Body of pancreas (tissue), 4 donors: ENCODE data around the gene CLOCK. TPM values are rescaled to one million over a fixed set of nuclear protein-coding genes. Genes with fewer than 3 reads are reported as not detected.
A peak's percentile ranks its signal among the peaks of the same experiment; 100 is the strongest.
"Not testable (repeated sequence)": the region's sequence is repeated elsewhere in the genome, so short reads cannot be mapped to it uniquely, and the experiment has no call there.

ENCODE experiments used
- ATAC-seq: fragments of 150-250 bp; one replicate; pipeline ENCODE4 v1.9.1; 2016
- DNase-seq, 4 donors: peaks; one replicate each; pipeline ENCODE4 v3.0.0-alpha.2; 2019
- H3K27ac ChIP-seq, 4 donors: fragments of 200-600 bp; sonication (generic); 1 replicate in 3 of 4; 2 replicates in 1 of 4; pipeline versions ENCODE4 v1.5.1 to v1.6.1; 2016 to 2019; ENCODE audit warnings: mild to moderate bottlenecking in 1 of 4, mixed read lengths in 1 of 4, moderate library complexity in 1 of 4
- H3K27me3 ChIP-seq, 2 donors: fragments of 200-600 bp; sonication (generic); one replicate each; pipeline ENCODE4 v1.6.0; 2016; ENCODE audit warnings: mild to moderate bottlenecking in 1 of 2
- H3K36me3 ChIP-seq, 2 donors: fragments of 200-600 bp; sonication (generic); replicated peaks in 1 of 2; 2 replicates each; pipeline ENCODE4 v1.5.1; 2016; ENCODE audit warnings: low read depth in 2 of 2; ENCODE audit not compliant: insufficient read depth in 1 of 2
- H3K4me1 ChIP-seq: fragments of 200-600 bp; sonication (generic); one replicate; pipeline ENCODE4 v1.6.0; 2016
- H3K4me3 ChIP-seq, 2 donors: fragments of 200-600 bp; sonication (generic); 1 replicate in 1 of 2; 2 replicates in 1 of 2; pipeline ENCODE4 v1.5.1; 2016 to 2019
- H3K9me3 ChIP-seq, 3 donors: fragments of 200-600 bp; sonication (generic); 1 replicate in 2 of 3; 2 replicates in 1 of 3; pipeline ENCODE4 v1.5.1; 2016
- CTCF ChIP-seq, 7 experiments: fragments of 450-650 bp in 4 of 7; fragments of 200-600 bp in 3 of 7; sonication (generic) in 3 of 7; IDR thresholded peaks; one replicate each; pipeline ENCODE4 v1.5.1; 2016 to 2019; ENCODE audit warnings: antibody characterized with exemption in 7 of 7
- POLR2A ChIP-seq, 3 donors: fragments of 450-650 bp; IDR thresholded peaks; one replicate each; pipeline ENCODE4 v1.6.1; 2016; ENCODE audit warnings: antibody characterized with exemption in 3 of 3, mild to moderate bottlenecking in 2 of 3
- WGBS, 2 donors: methylation state at CpG; one replicate each; pipeline ENCODE4 v1.1.5; 2017; 5-methylcytosine and 5-hydroxymethylcytosine counted together
- intact Hi-C: fragments of 100-400 bp; cut with DNase I; formaldehyde crosslinking; loops from one replicate; pipeline ENCODE4 v1.15.1; 2023
- total RNA-seq, 2 donors: library from RNA; depleted of rRNA; stranded (reverse); fragments of >200 nt; gene quantifications; one replicate each; pipeline ENCODE4 v1.1.0, GENCODE V29; 2016

CLOCK gene, protein sequence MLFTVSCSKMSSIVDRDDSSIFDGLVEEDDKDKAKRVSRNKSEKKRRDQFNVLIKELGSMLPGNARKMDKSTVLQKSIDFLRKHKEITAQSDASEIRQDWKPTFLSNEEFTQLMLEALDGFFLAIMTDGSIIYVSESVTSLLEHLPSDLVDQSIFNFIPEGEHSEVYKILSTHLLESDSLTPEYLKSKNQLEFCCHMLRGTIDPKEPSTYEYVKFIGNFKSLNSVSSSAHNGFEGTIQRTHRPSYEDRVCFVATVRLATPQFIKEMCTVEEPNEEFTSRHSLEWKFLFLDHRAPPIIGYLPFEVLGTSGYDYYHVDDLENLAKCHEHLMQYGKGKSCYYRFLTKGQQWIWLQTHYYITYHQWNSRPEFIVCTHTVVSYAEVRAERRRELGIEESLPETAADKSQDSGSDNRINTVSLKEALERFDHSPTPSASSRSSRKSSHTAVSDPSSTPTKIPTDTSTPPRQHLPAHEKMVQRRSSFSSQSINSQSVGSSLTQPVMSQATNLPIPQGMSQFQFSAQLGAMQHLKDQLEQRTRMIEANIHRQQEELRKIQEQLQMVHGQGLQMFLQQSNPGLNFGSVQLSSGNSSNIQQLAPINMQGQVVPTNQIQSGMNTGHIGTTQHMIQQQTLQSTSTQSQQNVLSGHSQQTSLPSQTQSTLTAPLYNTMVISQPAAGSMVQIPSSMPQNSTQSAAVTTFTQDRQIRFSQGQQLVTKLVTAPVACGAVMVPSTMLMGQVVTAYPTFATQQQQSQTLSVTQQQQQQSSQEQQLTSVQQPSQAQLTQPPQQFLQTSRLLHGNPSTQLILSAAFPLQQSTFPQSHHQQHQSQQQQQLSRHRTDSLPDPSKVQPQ
- total RNA-seq: 10 to 100 TPM in 1 of 2 donors, 1 to 10 TPM in 1; 6.3 to 13.7 TPM

DNA sequence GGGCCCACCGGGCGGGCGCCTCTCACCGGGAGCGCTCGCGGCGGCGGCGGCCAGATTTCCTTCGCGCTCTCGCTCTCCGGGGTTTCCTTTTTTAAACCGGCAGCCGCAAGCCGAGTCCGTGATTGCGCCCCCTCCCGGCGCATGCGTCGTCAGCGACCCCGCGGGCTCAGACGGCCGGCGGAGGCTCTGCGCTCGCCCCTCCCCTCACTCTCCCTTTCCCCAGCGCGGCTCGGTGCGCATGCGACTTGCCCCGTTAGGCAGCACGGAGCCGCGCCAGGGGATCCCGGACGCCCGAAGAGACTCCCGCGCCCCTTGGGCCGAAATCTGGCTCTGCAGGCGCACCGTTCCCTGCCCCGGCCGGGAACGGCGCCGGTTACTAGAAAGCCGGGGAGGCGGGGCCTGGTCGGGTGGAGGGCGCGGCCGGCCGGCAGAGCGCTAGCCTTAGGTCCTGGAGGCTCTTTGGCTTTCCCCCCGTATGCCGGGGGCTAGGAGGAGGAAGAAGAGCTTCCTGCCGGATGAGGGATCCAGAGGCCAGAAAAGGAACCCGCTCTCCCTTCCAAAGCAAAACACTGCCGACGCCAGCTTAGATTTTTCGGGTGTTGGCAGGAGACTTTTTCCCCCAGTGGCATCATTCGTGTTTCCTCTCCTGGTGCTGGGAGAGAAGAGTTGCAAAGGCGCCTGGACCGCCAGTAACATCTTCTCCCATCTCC, at the start of gene CLOCK:
TSS of gene CLOCK (minus strand) at position 154 of the 710 bp plus-strand sequence. CDS start 64,124 bp downstream, outside the sequence.
- H3K36me3 ChIP-seq: no peaks in the 10 kb centered on the region
- H3K27me3 ChIP-seq: no peaks in the 10 kb centered on the region
- DNase-seq (peak; percentile 86 to 91 (median 88)), ATAC-seq (peak; percentile 84)
- intact Hi-C loops: no loop called here
- peak within 1 kb of the TSS; percentile 95 to 99 (median 97) for H3K27ac ChIP-seq
- H3K4me3 ChIP-seq: peak within 1 kb of the TSS; percentile 80 to 92
- WGBS, 2 donors: 0% methylated on average over 18 to 53 of the region's 71 CpGs
- TF ChIP-seq POLR2A (IDR thresholded peaks at IDR 0.05) (peak; percentile 54 to 74 (median 73)), CTCF (IDR thresholded peaks at IDR 0.05) (peak; percentile 12 to 72 (median 68))
- no peaks in the 10 kb centered on the region for H3K9me3 ChIP-seq
- H3K4me1 ChIP-seq: peaks cover 13% of the 10 kb centered on the region

GRCh38 chr4:55592014-55592413, 45.3 kb upstream of the CLOCK start, which contains the start of gene PDCL2:
PDCL2 (minus strand) TSS chr4:55592245; CDS start chr4:55592109, 136 bp downstream.
- H3K27me3 ChIP-seq: no peaks in the 10 kb centered on the region
- 82 to 89% methylated on average over 18 to 24 of the region's 24 CpGs for WGBS, 2 donors
- H3K27ac ChIP-seq: no peak within 1 kb of the TSS
- no peak within 1 kb of the TSS for H3K4me3 ChIP-seq
- no peaks in the 10 kb centered on the region for H3K9me3 ChIP-seq
- ATAC-seq (no peak), DNase-seq (no peak)
- TF ChIP-seq POLR2A (IDR thresholded peaks at IDR 0.05): no peak
- TF ChIP-seq CTCF (IDR thresholded peaks at IDR 0.05): no peak
- H3K4me1 ChIP-seq: no peaks in the 10 kb centered on the region
- no peaks in the 10 kb centered on the region for H3K36me3 ChIP-seq
- intact Hi-C loops: no loop called here

DNA sequence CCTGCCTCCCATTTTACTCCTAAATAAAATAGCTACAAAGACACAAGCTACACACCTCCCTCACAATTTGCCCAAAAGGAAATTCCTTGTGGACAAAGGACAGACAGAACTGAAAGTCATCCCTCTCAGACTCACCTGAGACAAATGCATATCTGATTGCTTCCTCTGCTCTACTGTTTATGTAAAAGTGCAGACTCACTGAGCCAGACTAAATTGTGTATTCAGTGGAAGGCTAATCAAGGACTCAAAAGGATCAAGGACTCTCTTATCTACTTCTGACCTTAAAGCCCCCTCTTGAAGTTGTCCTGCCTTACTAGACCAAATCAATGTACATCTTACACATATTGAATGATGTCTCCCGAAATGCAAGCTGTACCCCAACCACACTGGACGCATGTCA, 41.5 kb upstream of the CLOCK start:
- Histone ChIP-seq H3K27ac (no peak overlapping the region), H3K36me3 (no peaks in the 10 kb centered on the region), H3K27me3 (no peaks in the 10 kb centered on the region), H3K9me3 (no peaks in the 10 kb centered on the region), H3K4me1 (no peaks in the 10 kb centered on the region), H3K4me3 (no peak overlapping the region)
- TF ChIP-seq CTCF (IDR thresholded peaks at IDR 0.05): no peak
- no peak for TF ChIP-seq POLR2A (IDR thresholded peaks at IDR 0.05)
- intact Hi-C loops: no loop called here
- ATAC-seq (no peak), DNase-seq (no peak)
- 54% methylated on average over 2 of the region's 2 CpGs for WGBS, 2 donors

GRCh38 chr4:55582773-55583172, 36.1 kb upstream of the CLOCK start:
- H3K36me3 ChIP-seq, H3K4me3 ChIP-seq, ATAC-seq, H3K27ac ChIP-seq, H3K27me3 ChIP-seq, H3K4me1 ChIP-seq, DNase-seq, H3K9me3 ChIP-seq, intact Hi-C loops: not testable (repeated sequence)
- WGBS, 2 donors: 100% methylated on average over 2 of the region's 2 CpGs
